HG03039 (cell line): ENCODE results near the gene ATG2A.
A peak's percentile ranks its signal among the peaks of the same experiment; 100 is the strongest.
"Not testable (repeated sequence)": the region's sequence is repeated elsewhere in the genome, so short reads cannot be mapped to it uniquely, and the experiment has no call there.

Experiments
- ATAC-seq: cut with Tn5 transposase; IDR thresholded peaks from one replicate; pipeline ENCODE4 v1.9.1; 2021; ENCODE audit warnings: mild to moderate bottlenecking, moderate library complexity; ENCODE audit not compliant: unreplicated experiment

The ATG2A gene

GRCh38 chr11:64857485-64857884, 59.5 kb downstream of the ATG2A start:
- ATAC-seq, result no peak

- no peak for ATAC-seq
Observed at GRCh38 chr11:64856382-64857227, 60.4 kb downstream of the ATG2A start.

- ATAC-seq, result no peak
Observed at GRCh38 chr11:64855596-64856304, 61.3 kb downstream of the ATG2A start.

GRCh38 chr11:64854534-64855502, 62.2 kb downstream of the ATG2A start:
- no peak for ATAC-seq

- ATAC-seq, result no peak
Observed at GRCh38 chr11:64854157-64854533, 62.9 kb downstream of the ATG2A start.

GRCh38 chr11:64853709-64854108, 63.3 kb downstream of the ATG2A start:
- no peak for ATAC-seq

- ATAC-seq, result no peak
Observed at GRCh38 chr11:64852804-64853509, 64.1 kb downstream of the ATG2A start.

- ATAC-seq, result no peak
Observed at GRCh38 chr11:64851831-64852351, 65.1 kb downstream of the ATG2A start.

GRCh38 chr11:64850979-64851567, 65.9 kb downstream of the ATG2A start:
- peak; percentile 46 for ATAC-seq

GRCh38 chr11:64849598-64850356, 67.2 kb downstream of the ATG2A start:
- no peak for ATAC-seq

GRCh38 chr11:64848826-64849597, 68.0 kb downstream of the ATG2A start:
- no peak for ATAC-seq

GRCh38 chr11:64848214-64848825, 68.7 kb downstream of the ATG2A start:
- no peak for ATAC-seq

GRCh38 chr11:64846998-64847666, 69.9 kb downstream of the ATG2A start:
- ATAC-seq, result no peak

- not testable (repeated sequence) for ATAC-seq
Observed at GRCh38 chr11:64845776-64846129, 71.3 kb downstream of the ATG2A start.

- ATAC-seq, result no peak
Observed at GRCh38 chr11:64845129-64845775, 71.8 kb downstream of the ATG2A start.
